ENCODE measurements around the gene HNRNPM.

HNRNPM gene

DNA sequence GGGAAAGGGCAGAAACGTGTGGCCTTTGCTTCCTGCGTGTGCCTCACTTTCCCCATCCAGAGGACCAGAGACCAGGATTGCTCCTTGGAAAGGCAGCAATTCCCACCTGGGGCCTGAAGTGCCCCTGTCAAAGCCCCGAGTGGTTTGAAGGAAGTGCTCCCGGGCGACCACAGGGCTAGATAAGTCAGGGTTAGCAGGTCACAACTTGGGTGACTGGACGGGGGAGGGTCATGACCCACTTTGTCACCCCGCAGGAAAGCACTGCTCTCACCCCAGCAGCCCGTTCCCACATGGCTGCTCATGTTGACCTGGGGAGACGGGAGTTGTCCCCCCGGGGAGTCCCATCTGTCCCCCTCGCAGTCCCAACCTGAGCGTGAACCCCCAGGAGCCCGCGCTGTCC, 57.2 kb downstream of the HNRNPM start:
- no peak for DNase-seq (ENCODE audit: low read depth)
- no peak overlapping the region for H3K4me3 ChIP-seq (ENCODE audit: low read depth, low read length)
- TF ChIP-seq, protein P1, sequence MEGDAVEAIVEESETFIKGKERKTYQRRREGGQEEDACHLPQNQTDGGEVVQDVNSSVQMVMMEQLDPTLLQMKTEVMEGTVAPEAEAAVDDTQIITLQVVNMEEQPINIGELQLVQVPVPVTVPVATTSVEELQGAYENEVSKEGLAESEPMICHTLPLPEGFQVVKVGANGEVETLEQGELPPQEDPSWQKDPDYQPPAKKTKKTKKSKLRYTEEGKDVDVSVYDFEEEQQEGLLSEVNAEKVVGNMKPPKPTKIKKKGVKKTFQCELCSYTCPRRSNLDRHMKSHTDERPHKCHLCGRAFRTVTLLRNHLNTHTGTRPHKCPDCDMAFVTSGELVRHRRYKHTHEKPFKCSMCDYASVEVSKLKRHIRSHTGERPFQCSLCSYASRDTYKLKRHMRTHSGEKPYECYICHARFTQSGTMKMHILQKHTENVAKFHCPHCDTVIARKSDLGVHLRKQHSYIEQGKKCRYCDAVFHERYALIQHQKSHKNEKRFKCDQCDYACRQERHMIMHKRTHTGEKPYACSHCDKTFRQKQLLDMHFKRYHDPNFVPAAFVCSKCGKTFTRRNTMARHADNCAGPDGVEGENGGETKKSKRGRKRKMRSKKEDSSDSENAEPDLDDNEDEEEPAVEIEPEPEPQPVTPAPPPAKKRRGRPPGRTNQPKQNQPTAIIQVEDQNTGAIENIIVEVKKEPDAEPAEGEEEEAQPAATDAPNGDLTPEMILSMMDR (IDR thresholded peaks at IDR 0.05; ENCODE audit: low read depth, low read length, missing control alignments): no peak

DNA sequence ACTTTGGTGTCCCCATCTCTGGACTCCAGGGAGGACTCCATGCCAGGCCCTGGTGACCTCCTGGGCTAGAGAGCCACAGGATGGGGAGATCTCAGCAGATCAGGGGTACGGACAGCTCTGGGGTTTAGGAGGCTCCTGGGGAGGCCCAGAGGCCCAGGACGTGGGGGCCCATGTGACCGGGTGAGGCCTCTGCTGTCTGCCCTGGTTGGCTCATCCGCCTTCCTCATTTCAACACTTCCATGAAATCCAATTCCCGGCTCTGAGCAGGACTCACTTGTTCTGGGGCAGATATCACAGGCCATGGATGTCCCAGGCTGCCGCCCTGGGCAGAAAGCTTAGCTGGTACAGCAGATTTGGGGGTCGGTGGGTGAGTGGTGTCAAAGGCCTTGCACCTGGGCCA, 58.7 kb downstream of the HNRNPM start:
- no peak overlapping the region for H3K4me3 ChIP-seq (ENCODE audit: low read depth, low read length)
- TF ChIP-seq, protein P1 (IDR thresholded peaks at IDR 0.05; ENCODE audit: low read depth, low read length, missing control alignments): no peak
- no peak for DNase-seq (ENCODE audit: low read depth)

DNA sequence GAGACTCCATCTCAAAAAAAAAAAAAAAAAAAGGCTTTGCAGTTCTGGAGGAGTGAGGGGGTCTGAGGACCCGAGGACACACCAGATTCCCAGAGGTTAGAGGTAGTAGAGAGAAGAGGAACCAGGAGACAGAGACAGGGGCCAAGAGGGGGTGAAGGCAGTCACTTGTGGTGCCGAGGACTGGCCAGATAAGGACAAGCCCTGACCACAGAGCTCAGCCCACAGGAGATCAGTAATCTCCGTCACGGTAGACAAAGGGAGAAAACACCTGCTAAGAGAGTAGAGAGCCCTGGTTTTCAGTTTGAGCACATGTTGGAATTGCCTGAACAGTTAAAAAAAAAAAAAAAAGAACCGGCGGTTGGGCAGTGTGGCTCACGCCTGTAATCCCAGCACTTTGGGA, 59.4 kb downstream of the HNRNPM start:
- no peak for DNase-seq (ENCODE audit: low read depth)
- H3K4me3 ChIP-seq (ENCODE audit: low read depth, low read length): no peak overlapping the region
- TF ChIP-seq, protein P1 (IDR thresholded peaks at IDR 0.05; ENCODE audit: low read depth, low read length, missing control alignments): no peak

DNA sequence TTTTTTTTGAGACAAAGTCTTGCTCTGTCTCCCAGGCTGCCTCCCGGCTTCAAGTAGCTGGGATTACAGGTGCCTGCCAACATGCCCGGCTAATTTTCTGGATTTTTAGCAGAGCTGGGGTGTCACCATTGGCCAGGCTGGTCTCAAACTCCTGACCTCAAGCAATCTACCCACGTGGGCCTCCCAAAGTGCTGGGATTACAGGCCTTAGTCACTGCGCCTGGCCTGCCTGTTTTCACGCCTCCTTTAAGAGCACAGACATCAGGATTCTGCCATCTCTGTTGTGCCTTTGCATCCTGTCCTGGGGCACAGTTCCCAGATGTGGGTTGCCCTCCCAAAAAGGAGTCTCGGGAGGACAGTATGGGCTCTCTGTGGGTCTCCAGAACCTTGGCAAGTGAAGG, 60.1 kb downstream of the HNRNPM start:
- TF ChIP-seq, protein P1 (IDR thresholded peaks at IDR 0.05; ENCODE audit: low read depth, low read length, missing control alignments): no peak
- no peak for DNase-seq (ENCODE audit: low read depth)
- no peak overlapping the region for H3K4me3 ChIP-seq (ENCODE audit: low read depth, low read length)

DNA sequence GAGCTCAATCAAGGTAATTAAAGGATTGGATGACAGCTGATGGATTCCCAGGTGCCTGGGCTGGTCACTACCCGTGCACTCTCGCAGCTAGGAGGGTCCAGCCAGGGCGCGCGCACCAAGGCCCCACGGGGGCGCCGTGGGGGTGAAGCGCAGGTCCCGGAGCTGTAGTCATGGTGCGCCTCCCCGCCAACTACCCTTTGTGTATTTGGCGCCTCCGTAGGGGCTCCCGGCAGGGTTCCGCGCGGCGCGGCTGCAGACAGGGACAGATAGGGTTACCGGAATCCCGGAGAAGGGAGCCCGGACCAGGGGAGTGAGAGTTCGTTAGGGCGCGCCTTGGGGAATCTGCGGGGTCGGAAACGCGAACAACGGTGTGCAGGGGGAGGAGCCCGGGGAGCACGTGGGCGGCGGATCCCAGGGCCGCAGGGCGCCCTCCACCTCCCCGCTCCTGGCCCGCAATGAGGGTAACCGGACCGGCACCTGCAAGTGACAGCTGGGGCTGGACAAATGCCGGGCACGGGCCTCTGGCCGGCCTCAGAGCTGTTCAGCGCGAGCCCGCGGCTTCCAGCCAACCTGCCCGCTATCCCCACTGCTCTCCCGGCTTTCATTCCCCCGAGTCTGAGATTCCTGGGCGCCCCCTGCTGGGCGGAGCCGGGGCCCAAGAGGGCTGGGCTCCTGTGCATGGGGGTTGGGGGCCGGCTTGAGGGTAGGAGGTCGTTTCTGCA, 61.1 kb downstream of the HNRNPM start:
- DNase-seq (ENCODE audit: low read depth): no peak

DNA sequence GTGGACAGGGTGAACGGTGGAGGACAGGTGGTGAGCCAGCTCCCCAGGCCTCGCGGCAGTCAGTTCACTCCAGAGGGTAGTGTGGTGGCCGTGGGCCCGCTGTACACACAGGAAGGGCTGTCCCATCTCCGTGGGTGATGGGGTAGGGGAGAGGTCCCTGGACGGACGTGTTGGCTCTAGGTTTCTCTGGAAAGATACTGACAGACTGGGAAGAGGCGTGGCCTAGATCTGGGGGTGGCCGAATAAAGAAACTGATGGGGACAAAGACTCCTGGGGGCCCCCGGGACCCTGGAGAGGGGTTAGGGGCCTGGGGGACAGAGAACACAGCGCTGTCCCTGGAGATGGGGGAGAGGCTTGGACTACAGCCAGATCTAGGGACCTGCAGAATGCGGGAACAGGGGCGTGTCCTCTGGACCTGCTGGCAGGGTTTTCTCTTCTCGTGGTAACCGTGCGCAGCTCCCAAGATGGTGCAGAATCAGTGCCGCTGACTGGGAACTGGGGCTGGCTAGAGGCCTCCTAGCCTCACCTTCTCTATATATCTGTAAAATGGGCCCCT, 61.7 kb downstream of the HNRNPM start:
- TF ChIP-seq, protein P1 (IDR thresholded peaks at IDR 0.05; ENCODE audit: low read depth, low read length, missing control alignments): no peak
- H3K4me3 ChIP-seq (ENCODE audit: low read depth, low read length): peak overlapping the region; percentile 56; the same call in 1 of the 2 replicates

More for the DNA sequence above, 61.1 kb downstream of the HNRNPM start:
- peak overlapping the region; percentile 56 for H3K4me3 ChIP-seq (ENCODE audit: low read depth, low read length)
- TF ChIP-seq, protein P1 (IDR thresholded peaks at IDR 0.05; ENCODE audit: low read depth, low read length, missing control alignments): peak; percentile 87

More for the DNA sequence above, 61.7 kb downstream of the HNRNPM start:
- DNase-seq (ENCODE audit: low read depth): no peak
